ENCODE results near the gene DIO1.
"Not testable (repeated sequence)": the region's sequence is repeated elsewhere in the genome, so short reads cannot be mapped to it uniquely, and the experiment has no call there.

DIO1 gene

DNA sequence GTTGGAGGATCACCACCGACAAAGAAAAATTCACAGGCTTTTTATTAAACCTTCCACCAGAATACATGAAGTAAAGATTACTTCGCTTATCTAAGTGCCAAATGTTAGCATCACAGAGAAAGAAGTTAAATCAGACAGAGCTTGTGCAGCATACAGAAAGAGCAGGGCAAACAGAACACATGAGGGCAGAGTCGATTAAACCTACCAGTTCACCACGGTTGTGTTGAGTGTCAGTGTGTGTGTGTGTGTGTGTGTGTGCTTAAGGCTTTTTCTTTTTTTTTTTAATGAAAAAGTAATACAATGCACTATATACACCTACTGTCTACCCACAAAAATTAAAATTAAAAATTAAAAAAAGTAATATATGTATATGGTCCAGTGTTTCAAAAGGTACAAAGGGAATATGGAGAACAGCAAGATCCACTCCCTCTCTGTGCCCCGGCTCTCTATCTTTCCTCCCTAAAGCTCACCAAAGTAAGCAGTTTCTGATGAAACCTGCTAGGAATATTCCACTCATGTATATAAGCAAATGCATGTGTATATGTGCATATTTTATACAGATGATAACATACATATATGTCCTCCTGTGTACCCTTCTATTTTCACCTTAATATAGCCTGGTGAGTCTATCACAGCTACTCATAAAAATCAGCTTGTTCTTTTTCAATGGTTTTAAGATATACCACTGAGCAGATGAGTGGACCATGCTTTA lies 22.1 kb upstream of the DIO1 start:
- Histone ChIP-seq H3K27me3 (ENCODE audit: insufficient read depth, low read length) (no peaks in the 10 kb centered on the region), H3K79me2 (ENCODE audit: insufficient read depth, low read length) (no peaks in the 10 kb centered on the region), H3K27ac (ENCODE audit: low read depth, low read length, poor library complexity, severe bottlenecking) (no peak overlapping the region), H4K20me1 (ENCODE audit: insufficient read depth, low read length) (no peaks in the 10 kb centered on the region), H2AFZ (ENCODE audit: low read length) (no peak overlapping the region), H3K4me3 (ENCODE audit: low read depth, low read length, poor library complexity, severe bottlenecking) (no peak overlapping the region), H3K9me2 (ENCODE audit: low read depth, low read length) (no peaks in the 10 kb centered on the region), H3K9me3 (ENCODE audit: low read length) (no peaks in the 10 kb centered on the region), H3K36me3 (ENCODE audit: insufficient read depth, low read length) (peaks cover 50% of the 10 kb centered on the region), H3K4me2 (ENCODE audit: low read length) (no peak overlapping the region), H3F3A (ENCODE audit: insufficient read depth, low read length) (no peaks in the 10 kb centered on the region), H3K9ac (ENCODE audit: low read length) (no peak overlapping the region), H3K4me1 (ENCODE audit: insufficient read depth, low read length, severe bottlenecking) (peaks cover 14% of the 10 kb centered on the region)
- TF ChIP-seq, protein P1, sequence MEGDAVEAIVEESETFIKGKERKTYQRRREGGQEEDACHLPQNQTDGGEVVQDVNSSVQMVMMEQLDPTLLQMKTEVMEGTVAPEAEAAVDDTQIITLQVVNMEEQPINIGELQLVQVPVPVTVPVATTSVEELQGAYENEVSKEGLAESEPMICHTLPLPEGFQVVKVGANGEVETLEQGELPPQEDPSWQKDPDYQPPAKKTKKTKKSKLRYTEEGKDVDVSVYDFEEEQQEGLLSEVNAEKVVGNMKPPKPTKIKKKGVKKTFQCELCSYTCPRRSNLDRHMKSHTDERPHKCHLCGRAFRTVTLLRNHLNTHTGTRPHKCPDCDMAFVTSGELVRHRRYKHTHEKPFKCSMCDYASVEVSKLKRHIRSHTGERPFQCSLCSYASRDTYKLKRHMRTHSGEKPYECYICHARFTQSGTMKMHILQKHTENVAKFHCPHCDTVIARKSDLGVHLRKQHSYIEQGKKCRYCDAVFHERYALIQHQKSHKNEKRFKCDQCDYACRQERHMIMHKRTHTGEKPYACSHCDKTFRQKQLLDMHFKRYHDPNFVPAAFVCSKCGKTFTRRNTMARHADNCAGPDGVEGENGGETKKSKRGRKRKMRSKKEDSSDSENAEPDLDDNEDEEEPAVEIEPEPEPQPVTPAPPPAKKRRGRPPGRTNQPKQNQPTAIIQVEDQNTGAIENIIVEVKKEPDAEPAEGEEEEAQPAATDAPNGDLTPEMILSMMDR (IDR thresholded peaks at IDR 0.05; ENCODE audit: low read length) = no peak
- no peak for TF ChIP-seq EZH2 (IDR thresholded peaks at IDR 0.05; ENCODE audit: borderline replicate concordance, low read length)

DNA sequence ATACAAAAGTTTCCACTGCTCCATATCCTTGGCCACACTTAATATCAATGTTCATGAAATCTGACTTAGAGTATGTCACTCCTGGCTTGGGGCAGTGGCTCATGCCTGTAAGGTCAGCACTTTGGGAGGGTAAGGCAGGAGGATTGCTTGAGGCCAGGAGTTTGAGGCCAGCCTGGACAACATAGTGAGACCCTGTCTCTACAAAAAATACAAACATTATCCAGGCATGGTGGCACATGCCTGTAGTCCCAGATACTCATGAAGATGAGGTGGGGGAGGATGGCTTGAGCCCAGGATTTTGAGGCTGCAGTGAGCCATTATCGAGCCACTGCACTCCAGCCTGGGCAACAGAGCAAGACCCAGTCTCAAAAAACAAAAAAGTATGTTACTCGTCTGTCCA lies 18.8 kb upstream of the DIO1 start:
- H2AFZ ChIP-seq (ENCODE audit: low read length); H3K4me3 ChIP-seq (ENCODE audit: low read depth, low read length, poor library complexity, severe bottlenecking); H3K4me1 ChIP-seq (ENCODE audit: insufficient read depth, low read length, severe bottlenecking); H3K27ac ChIP-seq (ENCODE audit: low read depth, low read length, poor library complexity, severe bottlenecking); H3F3A ChIP-seq (ENCODE audit: insufficient read depth, low read length); H3K9me3 ChIP-seq (ENCODE audit: low read length); H3K9me2 ChIP-seq (ENCODE audit: low read depth, low read length); H3K4me2 ChIP-seq (ENCODE audit: low read length); H4K20me1 ChIP-seq (ENCODE audit: insufficient read depth, low read length); H3K79me2 ChIP-seq (ENCODE audit: insufficient read depth, low read length); H3K27me3 ChIP-seq (ENCODE audit: insufficient read depth, low read length); H3K9ac ChIP-seq (ENCODE audit: low read length): not testable (repeated sequence)
- peaks cover 46% of the 10 kb centered on the region for H3K36me3 ChIP-seq (ENCODE audit: insufficient read depth, low read length)

DNA sequence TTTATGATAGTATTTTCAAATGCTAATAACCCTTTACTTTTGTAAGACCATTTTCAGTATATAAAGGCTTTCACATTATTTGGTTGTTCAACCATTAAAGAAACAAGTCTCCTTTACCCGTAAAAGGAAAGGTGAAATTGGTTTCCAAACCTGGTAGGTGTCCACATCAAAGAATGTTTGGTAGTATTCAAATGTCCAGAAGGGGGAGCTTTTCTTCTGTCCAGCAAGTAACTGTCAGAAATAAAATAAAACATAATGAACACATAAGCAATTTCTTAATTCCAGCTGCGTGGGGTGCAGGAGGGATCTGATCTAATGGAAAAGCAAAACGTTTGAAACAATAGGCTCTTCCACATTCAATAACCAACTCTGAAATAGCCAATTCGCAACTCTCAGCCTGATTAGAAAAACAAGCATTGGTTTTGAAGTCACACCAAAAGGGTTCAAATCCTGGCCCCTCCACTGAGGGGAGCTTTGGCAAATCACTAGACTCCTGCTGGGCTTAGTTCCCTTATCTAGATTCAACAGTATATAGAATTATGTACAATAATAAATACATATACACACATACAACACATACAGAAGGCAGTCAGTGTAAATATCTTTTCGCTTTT lies 15.4 kb upstream of the DIO1 start:
- no peaks in the 10 kb centered on the region for H3K4me1 ChIP-seq (ENCODE audit: insufficient read depth, low read length, severe bottlenecking)
- no peaks in the 10 kb centered on the region for H3K9me3 ChIP-seq (ENCODE audit: low read length)
- H3K36me3 ChIP-seq (ENCODE audit: insufficient read depth, low read length) = peaks cover 43% of the 10 kb centered on the region
- no peak overlapping the region for H2AFZ ChIP-seq (ENCODE audit: low read length)
- H3K9ac ChIP-seq (ENCODE audit: low read length) = no peak overlapping the region
- no peaks in the 10 kb centered on the region for H4K20me1 ChIP-seq (ENCODE audit: insufficient read depth, low read length)
- H3K27ac ChIP-seq (ENCODE audit: low read depth, low read length, poor library complexity, severe bottlenecking) = no peak overlapping the region
- no peaks in the 10 kb centered on the region for H3K79me2 ChIP-seq (ENCODE audit: insufficient read depth, low read length)
- H3K9me2 ChIP-seq (ENCODE audit: low read depth, low read length) = no peaks in the 10 kb centered on the region
- H3K4me2 ChIP-seq (ENCODE audit: low read length) = no peak overlapping the region
- TF ChIP-seq EZH2 (IDR thresholded peaks at IDR 0.05; ENCODE audit: borderline replicate concordance, low read length) = no peak
- TF ChIP-seq, protein P1 (IDR thresholded peaks at IDR 0.05; ENCODE audit: low read length) = peak; percentile 72
- H3K27me3 ChIP-seq (ENCODE audit: insufficient read depth, low read length) = no peaks in the 10 kb centered on the region
- no peaks in the 10 kb centered on the region for H3F3A ChIP-seq (ENCODE audit: insufficient read depth, low read length)
- no peak overlapping the region for H3K4me3 ChIP-seq (ENCODE audit: low read depth, low read length, poor library complexity, severe bottlenecking)

DNA sequence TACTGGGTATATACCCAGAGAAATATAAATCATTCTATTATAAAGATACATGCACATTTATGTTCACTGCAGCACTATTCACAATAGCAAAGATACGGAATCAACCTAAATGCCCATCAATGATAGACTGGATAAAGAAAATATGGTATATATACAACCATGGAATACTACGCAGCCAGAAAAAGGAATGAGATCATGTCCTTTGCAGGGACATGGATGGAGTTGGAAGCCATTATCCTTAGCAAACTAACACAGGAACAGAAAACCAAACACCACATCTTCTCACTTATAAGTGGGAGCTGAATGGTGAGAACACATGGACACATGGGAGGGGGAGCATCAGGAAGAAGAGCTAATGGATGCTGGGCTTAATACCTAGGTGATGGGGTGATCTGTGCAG lies 12.1 kb upstream of the DIO1 start:
- not testable (repeated sequence) for H4K20me1 ChIP-seq (ENCODE audit: insufficient read depth, low read length); H3K27me3 ChIP-seq (ENCODE audit: insufficient read depth, low read length); H3F3A ChIP-seq (ENCODE audit: insufficient read depth, low read length); H3K27ac ChIP-seq (ENCODE audit: low read depth, low read length, poor library complexity, severe bottlenecking); H3K9me2 ChIP-seq (ENCODE audit: low read depth, low read length); H3K9ac ChIP-seq (ENCODE audit: low read length); H2AFZ ChIP-seq (ENCODE audit: low read length); H3K4me2 ChIP-seq (ENCODE audit: low read length); H3K4me3 ChIP-seq (ENCODE audit: low read depth, low read length, poor library complexity, severe bottlenecking); H3K4me1 ChIP-seq (ENCODE audit: insufficient read depth, low read length, severe bottlenecking); H3K9me3 ChIP-seq (ENCODE audit: low read length); H3K79me2 ChIP-seq (ENCODE audit: insufficient read depth, low read length)
- H3K36me3 ChIP-seq (ENCODE audit: insufficient read depth, low read length) = peaks cover 36% of the 10 kb centered on the region

DNA sequence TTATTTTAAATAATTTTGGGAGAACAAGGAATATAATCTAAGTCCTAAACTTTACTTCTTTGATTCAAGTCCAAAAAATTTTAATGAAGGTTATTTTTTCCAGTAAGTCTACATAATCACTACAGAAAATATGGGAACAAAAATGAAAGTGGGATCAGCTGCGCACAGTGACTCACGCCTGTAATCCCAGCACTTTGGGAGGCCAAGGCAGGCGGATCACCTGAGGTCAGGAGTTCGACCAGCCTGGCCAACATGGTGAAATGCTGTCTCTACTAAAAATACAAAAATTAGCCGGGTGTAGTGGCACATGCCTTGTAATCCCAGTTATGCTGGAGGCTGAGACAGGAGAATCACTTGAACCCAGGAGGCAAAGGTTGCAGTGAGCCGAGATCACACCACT lies 10.4 kb upstream of the DIO1 start:
- H4K20me1 ChIP-seq (ENCODE audit: insufficient read depth, low read length); H3K27me3 ChIP-seq (ENCODE audit: insufficient read depth, low read length); H3K79me2 ChIP-seq (ENCODE audit: insufficient read depth, low read length); H2AFZ ChIP-seq (ENCODE audit: low read length); H3K27ac ChIP-seq (ENCODE audit: low read depth, low read length, poor library complexity, severe bottlenecking); H3K9me2 ChIP-seq (ENCODE audit: low read depth, low read length); H3K4me1 ChIP-seq (ENCODE audit: insufficient read depth, low read length, severe bottlenecking); H3K4me2 ChIP-seq (ENCODE audit: low read length); H3F3A ChIP-seq (ENCODE audit: insufficient read depth, low read length); H3K9ac ChIP-seq (ENCODE audit: low read length); H3K4me3 ChIP-seq (ENCODE audit: low read depth, low read length, poor library complexity, severe bottlenecking); H3K9me3 ChIP-seq (ENCODE audit: low read length): not testable (repeated sequence)
- H3K36me3 ChIP-seq (ENCODE audit: insufficient read depth, low read length) = peaks cover 29% of the 10 kb centered on the region

Data from OCI-LY1 (cell line).